ENCODE results near the gene NLRP11.
A peak's percentile ranks its signal among the peaks of the same experiment; 100 is the strongest.

The NLRP11 gene

GRCh38 chr19:55831846-55832245, at the start of gene NLRP11:
Gene NLRP11 (minus strand): TSS chr19:55831999. CDS start chr19:55818174, 13,825 bp downstream.
- no peak for DNase-seq

DNA sequence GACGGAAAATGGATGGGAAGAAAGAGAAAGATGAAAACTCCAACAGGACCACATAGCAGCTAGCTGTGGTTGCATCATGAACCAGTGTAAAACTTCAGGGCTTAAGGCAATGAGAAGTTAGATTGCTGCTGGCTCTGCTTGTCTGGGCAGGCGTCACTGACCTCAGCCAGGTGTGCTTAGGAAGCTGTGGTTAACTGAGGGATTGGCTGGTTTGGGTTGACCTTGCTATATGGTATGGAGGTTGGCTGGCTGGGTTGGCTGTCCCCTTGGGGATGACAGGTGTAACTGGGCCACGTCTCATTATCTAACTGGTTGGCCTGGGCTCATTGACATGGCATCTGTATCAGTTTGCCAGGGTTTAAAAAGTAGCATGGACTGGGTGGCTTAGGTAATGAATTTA, 45.4 kb upstream of the NLRP11 start:
- no peak for DNase-seq

GRCh38 chr19:55870736-55871135, 38.9 kb upstream of the NLRP11 start:
- no peak for DNase-seq

GRCh38 chr19:55867101-55867500, 35.3 kb upstream of the NLRP11 start:
- no peak for DNase-seq

DNA sequence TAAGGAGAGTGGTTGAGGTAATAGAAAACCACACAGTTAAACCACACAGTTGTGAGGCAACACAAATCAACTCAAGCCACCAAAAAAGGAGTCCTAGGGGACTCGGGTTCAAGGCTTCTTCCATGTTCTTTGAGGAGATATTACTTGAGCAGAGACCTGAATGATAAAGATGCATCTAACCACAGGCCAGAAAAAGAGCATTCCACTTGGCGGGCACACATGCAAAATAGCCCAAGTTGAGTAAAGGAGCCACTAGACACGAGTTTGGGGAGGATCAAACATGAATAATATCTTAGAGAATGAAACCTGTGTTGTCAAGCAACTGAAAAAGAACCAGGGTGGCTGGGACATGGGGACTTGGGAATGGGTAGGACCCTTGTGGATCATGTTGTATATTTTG, 34.7 kb upstream of the NLRP11 start:
- no peak for DNase-seq

DNA sequence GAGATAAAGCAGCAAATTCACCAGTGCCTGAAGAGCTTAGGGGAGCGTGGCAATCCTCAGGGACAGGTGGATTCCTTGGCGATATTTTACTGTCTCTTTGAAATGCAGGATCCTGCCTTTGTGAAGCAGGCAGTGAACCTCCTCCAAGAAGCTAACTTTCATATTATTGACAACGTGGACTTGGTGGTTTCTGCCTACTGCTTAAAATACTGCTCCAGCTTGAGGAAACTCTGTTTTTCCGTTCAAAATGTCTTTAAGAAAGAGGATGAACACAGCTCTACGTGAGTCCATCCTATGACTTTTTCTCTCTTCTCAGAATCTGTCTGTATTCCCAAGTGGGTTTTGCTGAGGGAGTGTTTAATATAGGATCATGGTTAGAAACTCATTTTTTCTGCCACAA, 27.2 kb upstream of the NLRP11 start:
- DNase-seq = no peak

DNA sequence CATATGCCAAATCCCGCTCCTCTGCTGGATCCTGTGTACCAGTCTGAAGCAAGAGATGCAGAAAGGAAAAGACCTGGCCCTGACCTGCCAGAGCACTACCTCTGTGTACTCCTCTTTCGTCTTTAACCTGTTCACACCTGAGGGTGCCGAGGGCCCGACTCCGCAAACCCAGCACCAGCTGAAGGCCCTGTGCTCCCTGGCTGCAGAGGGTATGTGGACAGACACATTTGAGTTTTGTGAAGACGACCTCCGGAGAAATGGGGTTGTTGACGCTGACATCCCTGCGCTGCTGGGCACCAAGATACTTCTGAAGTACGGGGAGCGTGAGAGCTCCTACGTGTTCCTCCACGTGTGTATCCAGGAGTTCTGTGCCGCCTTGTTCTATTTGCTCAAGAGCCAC, 26.6 kb upstream of the NLRP11 start:
- DNase-seq = no peak

- no peak for DNase-seq
Observed at GRCh38 chr19:55857974-55858373, 26.2 kb upstream of the NLRP11 start.

DNA sequence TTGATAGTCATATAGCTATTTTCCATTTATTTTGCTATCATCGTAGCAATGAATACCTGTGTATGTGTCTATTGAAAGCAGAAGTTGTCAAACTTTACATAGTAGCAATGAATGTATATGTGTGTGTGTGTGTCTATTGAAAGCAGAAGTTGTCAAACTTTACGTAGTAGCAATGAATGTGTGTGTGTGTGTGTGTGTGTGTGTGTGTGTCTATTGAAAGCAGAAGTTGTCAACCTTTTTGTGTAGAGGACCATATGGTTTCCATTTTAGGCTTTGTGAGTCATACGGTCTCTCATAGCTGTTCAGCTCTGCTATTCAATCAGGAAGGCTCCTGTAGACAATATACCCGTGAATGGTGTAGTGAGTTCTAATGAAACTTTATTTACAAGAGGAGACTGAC, 25.4 kb upstream of the NLRP11 start:
- DNase-seq = no peak

- no peak for DNase-seq
Observed at GRCh38 chr19:55855160-55855559, 23.4 kb upstream of the NLRP11 start.

DNA sequence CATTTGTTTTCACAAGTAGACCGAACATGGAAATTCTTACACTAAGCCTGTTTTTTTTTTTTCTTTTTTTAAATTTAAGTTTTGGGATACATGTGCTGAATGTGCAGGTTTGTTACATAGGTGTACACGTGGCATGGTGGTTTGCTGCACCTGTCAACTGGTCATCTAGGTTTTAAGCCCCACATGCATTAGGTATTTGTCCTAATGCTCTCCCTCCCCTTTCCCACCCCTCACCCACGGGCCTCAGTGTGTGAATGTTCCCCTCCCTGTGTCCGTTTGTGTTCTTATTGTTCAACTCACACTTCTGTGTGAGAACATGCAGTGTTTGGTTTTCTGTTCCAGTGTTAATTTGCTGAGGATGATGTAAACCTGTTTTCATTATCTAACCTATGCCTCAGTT, 7.1 kb upstream of the NLRP11 start:
- DNase-seq = no peak

- no peak for DNase-seq
Observed at GRCh38 chr19:55838251-55838650, 6.5 kb upstream of the NLRP11 start.

- no peak for DNase-seq
Observed at GRCh38 chr19:55836340-55836739, 4.5 kb upstream of the NLRP11 start, which contains the start of gene NLRP4. Gene NLRP4 (plus strand): TSS chr19:55836540. CDS start chr19:55852081, 15,541 bp downstream.

DNA sequence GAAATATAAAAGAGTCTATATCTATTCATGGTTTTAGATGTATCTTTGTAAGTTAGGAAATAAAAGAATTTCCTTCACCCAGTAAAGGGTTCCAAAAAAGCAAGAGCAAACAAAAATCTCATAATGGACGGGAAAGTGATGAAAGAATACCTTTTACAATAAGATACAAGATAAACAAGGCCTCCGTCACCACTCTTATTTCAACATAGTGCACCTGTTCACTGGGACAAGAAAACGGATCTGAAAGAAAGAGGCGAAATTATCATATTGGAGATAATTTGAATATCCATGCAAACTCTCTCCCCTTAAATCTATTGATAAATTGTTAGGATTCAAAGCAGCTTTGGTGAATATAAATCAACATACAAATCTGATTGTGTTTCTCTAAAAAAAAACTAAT, 877 bp upstream of the NLRP11 start:
- no peak for DNase-seq

- DNase-seq = no peak
Observed at GRCh38 chr19:55830656-55831055, 1.1 kb downstream of the NLRP11 start.

DNA sequence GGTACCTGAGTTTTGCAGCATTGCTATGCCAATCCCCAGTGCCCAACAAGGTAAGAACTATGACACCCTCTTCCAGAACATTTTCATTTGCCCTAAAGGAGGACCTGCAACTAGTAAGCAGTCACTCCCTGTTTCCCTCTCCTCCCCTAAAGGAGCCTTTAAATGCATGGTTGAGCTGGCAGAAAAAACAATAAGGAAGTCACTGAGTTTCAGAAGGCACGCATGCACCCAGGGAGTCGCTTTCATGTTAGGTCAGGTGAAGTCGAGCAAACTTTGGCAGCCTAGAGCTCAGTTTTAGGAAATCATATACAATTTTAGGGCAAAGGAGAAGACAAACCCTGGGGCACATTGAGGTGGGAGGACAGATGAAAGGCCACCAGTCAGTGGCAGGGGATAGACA, 11.8 kb downstream of the NLRP11 start:
- DNase-seq = no peak

DNA sequence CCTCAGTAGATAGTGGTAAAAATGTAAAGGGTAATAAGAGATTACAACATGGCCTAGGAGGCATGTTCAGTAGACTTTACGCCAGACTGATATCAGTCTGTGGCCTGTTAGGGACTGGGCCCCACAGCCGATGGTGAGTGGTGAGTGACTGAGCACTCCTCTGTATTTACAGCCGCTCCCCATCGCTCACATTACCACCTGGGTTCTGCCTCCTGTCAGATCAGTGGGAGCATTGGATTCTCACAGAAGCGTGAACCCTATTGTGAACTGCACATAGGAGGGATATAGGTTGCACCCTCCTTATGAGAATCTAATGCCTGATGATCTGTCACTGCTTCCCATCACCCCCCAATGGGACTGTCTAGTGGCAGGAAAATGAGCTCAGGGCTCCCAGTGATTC, 17.9 kb downstream of the NLRP11 start:
- DNase-seq = no peak

- DNase-seq = no peak
Observed at GRCh38 chr19:55812449-55812848, 19.4 kb downstream of the NLRP11 start.

- DNase-seq = no peak
Observed at GRCh38 chr19:55811340-55811739, 20.5 kb downstream of the NLRP11 start.

DNA sequence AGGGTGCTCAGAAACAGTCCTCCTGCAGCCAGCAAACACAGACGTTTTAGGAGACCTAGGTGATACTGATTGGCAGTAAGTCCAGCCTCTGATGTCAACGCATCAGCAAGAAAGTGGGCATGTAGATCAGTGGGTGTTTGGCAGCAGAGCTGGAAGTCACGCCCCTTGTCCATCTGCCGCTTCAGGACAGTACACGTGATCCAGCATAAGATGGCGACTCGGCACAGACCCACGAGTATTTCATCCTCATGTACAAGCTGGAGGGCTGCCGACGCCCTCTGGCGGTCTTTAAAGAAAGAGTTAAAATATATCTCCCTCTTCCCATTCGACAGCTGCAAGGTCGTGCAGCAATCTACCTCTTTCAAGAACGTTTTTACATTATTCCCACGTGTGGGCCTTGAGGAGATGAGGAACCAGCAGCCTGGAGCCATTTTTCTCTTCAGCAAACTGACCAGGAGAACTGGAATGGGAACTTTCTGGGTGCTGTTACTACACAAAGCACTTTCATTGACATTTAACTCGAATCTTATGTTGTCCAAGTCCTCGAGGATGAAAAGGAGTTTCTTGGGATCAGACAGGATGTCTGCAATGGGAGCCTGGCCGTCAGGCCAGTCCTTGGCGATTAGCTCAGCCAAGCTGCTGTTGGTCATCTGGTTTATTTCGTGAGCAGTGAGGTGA, 22.3 kb downstream of the NLRP11 start:
- peak; percentile 24 for DNase-seq

GRCh38 chr19:55802281-55802680, 29.5 kb downstream of the NLRP11 start:
- DNase-seq = no peak

DNA sequence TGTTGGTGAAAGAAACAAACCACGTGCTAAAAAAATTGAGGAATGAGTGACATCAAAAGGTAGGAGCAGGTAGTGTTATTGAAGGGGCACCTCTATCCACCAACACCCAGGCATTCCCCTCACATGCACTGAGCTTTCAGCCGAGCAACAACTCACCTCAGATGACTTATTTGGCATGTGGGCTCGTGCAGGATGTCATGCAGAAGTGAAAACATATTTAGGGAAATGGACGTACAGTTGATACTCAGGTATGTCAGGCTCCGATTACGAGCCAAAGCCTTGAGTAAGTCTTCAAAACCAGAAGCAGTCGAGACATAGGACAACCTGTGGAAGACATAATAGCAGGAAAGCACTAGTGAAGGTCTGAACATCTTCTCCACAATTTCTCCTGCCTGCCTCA, 30.4 kb downstream of the NLRP11 start:
- no peak for DNase-seq

DNA sequence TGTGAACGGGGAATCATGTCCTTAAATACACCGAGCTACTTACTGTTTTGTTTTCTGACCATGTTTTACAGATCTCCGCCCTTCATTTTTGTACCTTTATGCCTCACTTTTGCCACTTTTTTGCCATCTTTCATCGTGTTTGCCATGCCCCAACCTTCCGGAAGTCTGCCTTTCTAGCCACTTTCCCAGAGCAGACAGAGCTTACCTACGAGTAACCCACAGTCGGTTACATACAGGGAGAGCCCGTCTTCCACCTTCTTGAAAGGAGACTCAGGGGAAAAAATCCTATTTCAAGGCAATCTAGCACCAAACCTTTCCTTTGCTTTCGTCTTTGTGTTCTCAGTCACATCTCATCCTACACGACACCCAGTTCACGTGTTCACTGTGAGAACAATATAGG, 36.8 kb downstream of the NLRP11 start:
- no peak for DNase-seq

- no peak for DNase-seq
Observed at GRCh38 chr19:55781112-55781511, 50.7 kb downstream of the NLRP11 start.

GRCh38 chr19:55778331-55778730, 53.5 kb downstream of the NLRP11 start:
- DNase-seq = no peak

All from CD4-positive, alpha-beta T cell treated with Interleukin-21 for 1 hour (primary cell).